B cell (primary cell): ENCODE results near the gene SH3BGR. TPM values are rescaled to one million over a fixed set of nuclear protein-coding genes. Genes with fewer than 3 reads are reported as not detected.

Source experiments
- ATAC-seq: fragments of 200-7000 bp; cut with Tn5 transposase; one replicate; pipeline ENCODE4 v1.10.0; 2021; ENCODE audit warnings: low read depth, mild to moderate bottlenecking, moderate number of reproducible peaks, moderate library complexity
- CTCF ChIA-PET: fragments of 350-600 bp; sonication (Branson Sonifier 250); formaldehyde crosslinking; loops from one replicate; lab custom pipeline; 2021; ENCODE audit warnings: antibody characterized with exemption, inconsistent platforms; lab: Charles Lee
- POLR2A ChIA-PET: fragments of 350-600 bp; sonication (Branson Sonifier 250); formaldehyde crosslinking; loops from one replicate; lab custom pipeline; 2021; ENCODE audit warnings: antibody characterized with exemption; lab: Charles Lee
- DNase-seq: peaks from one replicate; pipeline ENCODE4 v3.0.0; 2013
- H2AFZ ChIP-seq: 2 replicates; pipeline ENCODE4 v1.6.1; 2012; ENCODE audit warnings: mild to moderate bottlenecking, low read depth, low read length; ENCODE audit not compliant: insufficient read depth, poor library complexity, severe bottlenecking
- H3K27ac ChIP-seq, 2 donors: 1 replicate in 1 of 2; 2 replicates in 1 of 2; pipeline ENCODE4 v1.5.1; 2012 to 2013; ENCODE audit warnings: low read length in 2 of 2, mild to moderate bottlenecking in 2 of 2, moderate library complexity in 1 of 2
- H3K27me3 ChIP-seq, 4 experiments: fragments of 200-600 bp in 1 of 4; sonication (generic) in 1 of 4; replicated peaks in 1 of 4; 1 replicate in 2 of 4; 2 replicates in 2 of 4; pipeline versions ENCODE4 v1.6.1 to v1.7.0; 2013 to 2016; ENCODE audit warnings: low read length in 3 of 4, mild to moderate bottlenecking in 2 of 4, mixed read lengths in 1 of 4, moderate library complexity in 1 of 4; ENCODE audit not compliant: insufficient read depth in 4 of 4, control insufficient read depth in 3 of 4; ENCODE audit errors: control extremely low read depth in 1 of 4
- H3K36me3 ChIP-seq, 2 experiments: replicated peaks in 1 of 2; 1 replicate in 1 of 2; 2 replicates in 1 of 2; pipeline versions ENCODE4 v1.6.1 to v1.7.1; 2013; ENCODE audit warnings: low read length in 1 of 2; ENCODE audit not compliant: insufficient read depth in 2 of 2, control insufficient read depth in 1 of 2; ENCODE audit errors: control extremely low read depth in 1 of 2, extremely low read depth in 1 of 2
- H3K4me1 ChIP-seq, 2 donors: fragments of 200-600 bp in 1 of 2; sonication (generic) in 1 of 2; 1 replicate in 1 of 2; 2 replicates in 1 of 2; pipeline versions ENCODE4 v1.5.1 to v1.6.1; 2013 to 2017; ENCODE audit warnings: low read length in 2 of 2; ENCODE audit not compliant: control insufficient read depth in 2 of 2, insufficient read depth in 2 of 2
- H3K4me2 ChIP-seq: replicated peaks from 2 replicates; pipeline ENCODE3; 2012; ENCODE audit warnings: mild to moderate bottlenecking, low read depth, low read length; ENCODE audit not compliant: poor library complexity, severe bottlenecking
- H3K4me3 ChIP-seq, 5 experiments: fragments of 200-600 bp in 1 of 5; sonication (generic) in 1 of 5; 1 replicate in 3 of 5; 2 replicates in 2 of 5; pipeline versions ENCODE4 v1.5.1 to v1.7.0; 2011 to 2016; ENCODE audit warnings: low read length in 4 of 5, mild to moderate bottlenecking in 4 of 5, low read depth in 2 of 5, control low read depth in 1 of 5, moderate library complexity in 1 of 5; ENCODE audit not compliant: insufficient read depth in 1 of 5; ENCODE audit errors: control extremely low read depth in 1 of 5, extremely low read depth in 1 of 5
- H3K79me2 ChIP-seq: fragments of 200-600 bp; sonication (generic); one replicate; pipeline ENCODE4 v1.6.0; 2016; ENCODE audit warnings: low read length; ENCODE audit not compliant: control insufficient read depth, insufficient read depth
- H3K9ac ChIP-seq: fragments of 200-600 bp; sonication (generic); 2 replicates; pipeline ENCODE4 v1.6.1; 2017; ENCODE audit warnings: mild to moderate bottlenecking, low read length, moderate library complexity
- H3K9me3 ChIP-seq, 3 donors: one replicate each; pipeline versions ENCODE4 v1.6.1 to v1.7.1; 2013; ENCODE audit warnings: low read length in 2 of 3; ENCODE audit not compliant: control insufficient read depth in 2 of 3, insufficient read depth in 1 of 3; ENCODE audit errors: control extremely low read depth in 1 of 3
- H4K20me1 ChIP-seq: 2 replicates; pipeline ENCODE4 v1.6.0; 2012; ENCODE audit warnings: mild to moderate bottlenecking, low read length; ENCODE audit not compliant: insufficient read depth, control insufficient read depth, poor library complexity, severe bottlenecking
- H3K27ac Mint-ChIP-seq: one replicate; pipeline ENCODE4 v1.8.0; 2021; ENCODE audit warnings: mixed read lengths
- H3K27me3 Mint-ChIP-seq: one replicate; pipeline ENCODE4 v1.8.0; 2021; ENCODE audit warnings: mixed read lengths
- H3K4me1 Mint-ChIP-seq: one replicate; pipeline ENCODE4 v1.8.0; 2021; ENCODE audit warnings: mixed read lengths
- H3K4me3 Mint-ChIP-seq: one replicate; pipeline ENCODE4 v1.8.0; 2021; ENCODE audit warnings: mixed read lengths
- H3K9me3 Mint-ChIP-seq: one replicate; pipeline ENCODE4 v1.8.0; 2022; ENCODE audit warnings: mixed read lengths; ENCODE audit not compliant: insufficient read depth
- EZH2 ChIP-seq: IDR thresholded peaks from 2 replicates; pipeline ENCODE4 v1.6.1; 2012; ENCODE audit warnings: borderline replicate concordance, low read depth, mild to moderate bottlenecking, moderate library complexity, low read length; ENCODE audit not compliant: insufficient read depth, poor library complexity, severe bottlenecking
- WGBS: methylation state at CpG from one replicate; pipeline ENCODE4 v1.1.5; 2013; ENCODE audit warnings: missing lambda C conversion rate; ENCODE audit not compliant: insufficient coverage; 5-methylcytosine and 5-hydroxymethylcytosine counted together
- intact Hi-C: fragments of 100-400 bp; cut with micrococcal nuclease; formaldehyde crosslinking; loops from one replicate; pipeline ENCODE4 v1.10.0; 2022
- polyA plus RNA-seq: library from polyadenylated mRNA; depleted of rRNA; stranded (reverse); fragments of >200 nt; gene quantifications from 2 replicates; pipeline ENCODE4 v1.2.3, GENCODE V29; 2012
- total RNA-seq, 2 donors: library from RNA; stranded (reverse); fragments of 120-200 nt in 1 of 2; gene quantifications; 1 replicate in 1 of 2; 2 replicates in 1 of 2; pipeline versions ENCODE4 v1.2.3 to v1.2.4, GENCODE V29; 2013 to 2022
- TF ChIP-seq, protein P1 (sequence below): fragments of 200-600 bp; IDR thresholded peaks from one replicate; pipeline ENCODE4 v1.8.0; 2022; ENCODE audit warnings: antibody characterized with exemption, mild to moderate bottlenecking

The SH3BGR gene
- total and polyA plus RNA-seq, 2 donors (not counting 1 experiment from before 2014, with no cell fraction given), result 0.21 to 1.7 TPM

DNA sequence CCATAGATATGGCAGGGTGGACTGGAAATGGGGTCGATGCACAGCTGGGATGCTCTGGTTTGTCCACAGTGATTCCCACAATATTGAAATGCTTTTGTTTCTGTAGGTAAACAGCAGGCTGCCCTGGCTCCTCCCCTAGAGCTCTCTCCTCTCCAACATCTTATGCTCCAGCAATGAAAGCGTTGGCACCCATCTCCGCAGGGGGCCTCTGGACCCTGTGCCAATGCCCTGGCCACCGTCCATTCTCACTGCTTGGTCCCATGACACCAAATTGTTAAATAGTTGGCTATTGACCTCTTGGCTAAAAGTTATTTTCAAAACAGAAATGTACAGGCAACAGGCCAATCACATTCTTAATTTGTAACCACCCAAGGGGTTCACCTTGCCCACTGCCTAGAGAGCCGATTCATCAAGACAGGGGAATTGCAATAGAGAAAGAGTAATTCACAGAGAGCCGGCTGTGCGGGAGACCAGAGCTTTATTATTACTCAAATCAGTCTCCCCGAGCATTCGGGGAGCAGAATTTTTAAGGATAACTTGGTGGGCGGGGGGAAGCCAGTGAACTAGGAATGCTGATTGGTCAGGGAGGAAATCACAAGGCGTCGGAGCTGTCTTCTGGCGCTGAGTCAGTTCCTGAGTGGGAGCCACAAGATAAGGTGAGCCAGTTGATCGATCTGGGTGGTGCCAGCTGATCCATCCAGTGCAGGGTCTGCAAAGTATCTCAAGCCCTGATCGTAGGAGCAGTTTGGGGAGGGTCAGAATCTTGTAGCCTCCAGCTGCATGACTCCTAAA lies 84.1 kb downstream of the SH3BGR start:
- H3K4me1 Mint-ChIP-seq, result no peaks in the 10 kb centered on the region
- Histone ChIP-seq H3K27me3 (peaks cover 0 to 2% (median 0%) of the 10 kb centered on the region in 4 experiments), H3K36me3 (no peaks in the 10 kb centered on the region), H3K27ac (no peak overlapping the region), H3K9ac (no peak overlapping the region), H2AFZ (no peak overlapping the region), H3K9me3 (no peaks in the 10 kb centered on the region), H3K4me2 (no peak overlapping the region), H3K4me1 (no peaks in the 10 kb centered on the region), H3K4me3 (no peak overlapping the region), H4K20me1 (no peaks in the 10 kb centered on the region), H3K79me2 (no peaks in the 10 kb centered on the region)
- CTCF ChIA-PET, result interaction anchor here (1.3 kb wide), 1 partner anchor 18 kb away, joined by 4 read pairs; no protein-coding TSS in a partner anchor
- POLR2A ChIA-PET, result no interaction called here
- intact Hi-C loops, result no loop called here
- no peak overlapping the region for H3K4me3 Mint-ChIP-seq
- H3K27ac Mint-ChIP-seq, result no peak overlapping the region
- 87% methylated on average over 8 of the region's 15 CpGs for WGBS
- peaks cover 9% of the 10 kb centered on the region for H3K27me3 Mint-ChIP-seq
- ATAC-seq, result no peak
- H3K9me3 Mint-ChIP-seq, result no peaks in the 10 kb centered on the region
- TF ChIP-seq, protein P1, sequence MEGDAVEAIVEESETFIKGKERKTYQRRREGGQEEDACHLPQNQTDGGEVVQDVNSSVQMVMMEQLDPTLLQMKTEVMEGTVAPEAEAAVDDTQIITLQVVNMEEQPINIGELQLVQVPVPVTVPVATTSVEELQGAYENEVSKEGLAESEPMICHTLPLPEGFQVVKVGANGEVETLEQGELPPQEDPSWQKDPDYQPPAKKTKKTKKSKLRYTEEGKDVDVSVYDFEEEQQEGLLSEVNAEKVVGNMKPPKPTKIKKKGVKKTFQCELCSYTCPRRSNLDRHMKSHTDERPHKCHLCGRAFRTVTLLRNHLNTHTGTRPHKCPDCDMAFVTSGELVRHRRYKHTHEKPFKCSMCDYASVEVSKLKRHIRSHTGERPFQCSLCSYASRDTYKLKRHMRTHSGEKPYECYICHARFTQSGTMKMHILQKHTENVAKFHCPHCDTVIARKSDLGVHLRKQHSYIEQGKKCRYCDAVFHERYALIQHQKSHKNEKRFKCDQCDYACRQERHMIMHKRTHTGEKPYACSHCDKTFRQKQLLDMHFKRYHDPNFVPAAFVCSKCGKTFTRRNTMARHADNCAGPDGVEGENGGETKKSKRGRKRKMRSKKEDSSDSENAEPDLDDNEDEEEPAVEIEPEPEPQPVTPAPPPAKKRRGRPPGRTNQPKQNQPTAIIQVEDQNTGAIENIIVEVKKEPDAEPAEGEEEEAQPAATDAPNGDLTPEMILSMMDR, result no peak
- TF ChIP-seq EZH2, result no peak
- no peak for DNase-seq

DNA sequence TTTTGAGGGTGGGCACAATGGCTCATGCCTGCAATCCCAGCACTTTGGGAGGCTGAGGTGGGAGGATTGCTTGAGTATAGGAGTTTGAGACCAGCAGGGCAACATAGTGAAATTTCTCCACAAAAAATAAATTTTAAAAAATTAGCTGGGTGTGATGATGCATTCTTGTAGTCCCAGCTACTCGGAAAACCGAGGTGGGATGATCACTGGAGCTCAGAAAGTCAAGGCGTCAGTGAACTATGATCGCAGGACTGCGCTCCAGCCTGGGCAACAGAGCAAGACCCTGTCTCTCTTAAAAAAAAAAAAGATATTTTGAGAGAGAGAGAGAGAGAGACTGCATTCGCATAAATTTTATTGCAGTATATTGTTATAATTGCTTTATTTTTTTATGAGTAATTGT lies 85.1 kb downstream of the SH3BGR start:
- no peak for ATAC-seq
- no peak for DNase-seq
- H3K4me3 ChIP-seq, result no peak overlapping the region
- ChIA-PET CTCF (no interaction called here), POLR2A (no interaction called here)
- H3K36me3 ChIP-seq, result no peaks in the 10 kb centered on the region
- H3K9me3 Mint-ChIP-seq, result no peaks in the 10 kb centered on the region
- H3K27me3 Mint-ChIP-seq, result peaks cover 9% of the 10 kb centered on the region
- 75% methylated on average over 2 of the region's 6 CpGs for WGBS
- intact Hi-C loops, result no loop called here
- peaks cover 0 to 2% (median 0%) of the 10 kb centered on the region in 4 experiments for H3K27me3 ChIP-seq
- H3K9ac ChIP-seq, result no peak overlapping the region
- H3K4me3 Mint-ChIP-seq, result no peak overlapping the region
- no peaks in the 10 kb centered on the region for H4K20me1 ChIP-seq
- H3K27ac ChIP-seq, result no peak overlapping the region
- H2AFZ ChIP-seq, result no peak overlapping the region
- H3K27ac Mint-ChIP-seq, result no peak overlapping the region
- H3K4me2 ChIP-seq, result no peak overlapping the region
- TF ChIP-seq EZH2, result no peak
- TF ChIP-seq, protein P1, result no peak
- H3K79me2 ChIP-seq, result no peaks in the 10 kb centered on the region
- no peaks in the 10 kb centered on the region for H3K4me1 ChIP-seq
- no peaks in the 10 kb centered on the region for H3K9me3 ChIP-seq
- H3K4me1 Mint-ChIP-seq, result no peaks in the 10 kb centered on the region
